GM19468 (cell line): ENCODE results near the gene SIGLEC11.
A peak's percentile ranks its signal among the peaks of the same experiment; 100 is the strongest.
"Not testable (repeated sequence)": the region's sequence is repeated elsewhere in the genome, so short reads cannot be mapped to it uniquely, and the experiment has no call there.

Experiments used
- ATAC-seq: cut with Tn5 transposase; IDR thresholded peaks from one replicate; pipeline ENCODE4 v1.9.1; 2021; ENCODE audit warnings: mild to moderate bottlenecking, moderate library complexity, moderate number of reproducible peaks; ENCODE audit not compliant: unreplicated experiment; ENCODE audit errors: extremely low read depth

The SIGLEC11 gene

DNA sequence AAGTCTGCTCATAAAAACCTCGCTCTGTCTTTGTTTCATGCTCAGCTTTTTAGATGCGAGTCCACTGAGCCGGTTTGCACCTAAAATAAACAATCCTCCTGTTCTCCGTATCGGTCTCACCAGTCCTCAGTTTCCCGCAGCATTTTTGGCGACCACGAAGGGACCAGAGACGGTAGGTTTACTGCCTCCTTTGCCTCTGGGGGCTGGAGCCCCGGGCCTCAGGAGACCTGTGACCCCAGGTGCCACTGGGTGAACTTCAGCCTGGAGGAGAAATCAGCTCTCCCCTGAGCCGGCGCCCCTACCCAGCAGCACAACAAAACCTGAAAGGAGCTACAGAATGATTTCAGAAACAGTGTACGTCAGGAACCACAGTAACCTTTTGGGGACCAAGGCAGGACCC is 8.1 kb downstream of the SIGLEC11 start:
- ATAC-seq = no peak

GRCh38 chr19:49952479-49952836 is 8.5 kb downstream of the SIGLEC11 start:
- no peak for ATAC-seq

DNA sequence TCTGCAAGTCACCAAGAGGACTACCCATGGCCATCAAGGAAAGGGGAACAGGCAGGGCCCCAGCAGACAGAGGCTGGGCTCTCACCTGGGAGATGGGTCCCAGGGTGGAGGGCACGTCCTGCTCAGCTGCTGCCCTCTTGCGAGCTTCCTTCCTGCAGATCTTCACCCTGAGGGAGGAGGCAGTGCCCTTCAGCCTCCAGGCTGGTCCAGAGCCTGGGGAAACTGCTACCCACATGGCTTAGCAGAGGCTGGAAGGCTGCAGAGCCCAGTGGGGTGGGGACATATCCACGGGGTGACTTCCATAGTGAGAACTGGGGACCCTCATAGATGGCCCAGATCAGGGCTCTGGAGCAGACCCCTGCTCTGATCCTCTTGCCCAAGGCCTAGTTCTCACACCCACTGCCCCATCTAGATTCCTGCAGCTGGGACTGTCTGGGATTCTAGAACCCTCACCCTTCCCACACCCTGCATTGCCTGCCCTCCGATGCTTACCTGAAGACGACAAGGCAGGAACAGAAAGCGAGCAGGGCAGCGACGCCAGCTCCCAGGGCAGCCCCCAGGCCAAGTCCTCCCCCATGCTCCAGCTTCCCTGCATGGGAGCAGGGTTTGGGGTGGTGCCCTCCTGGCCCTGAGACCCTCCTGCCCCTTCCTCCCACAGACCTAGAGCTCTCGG is 9.0 kb downstream of the SIGLEC11 start:
- ATAC-seq = no peak

DNA sequence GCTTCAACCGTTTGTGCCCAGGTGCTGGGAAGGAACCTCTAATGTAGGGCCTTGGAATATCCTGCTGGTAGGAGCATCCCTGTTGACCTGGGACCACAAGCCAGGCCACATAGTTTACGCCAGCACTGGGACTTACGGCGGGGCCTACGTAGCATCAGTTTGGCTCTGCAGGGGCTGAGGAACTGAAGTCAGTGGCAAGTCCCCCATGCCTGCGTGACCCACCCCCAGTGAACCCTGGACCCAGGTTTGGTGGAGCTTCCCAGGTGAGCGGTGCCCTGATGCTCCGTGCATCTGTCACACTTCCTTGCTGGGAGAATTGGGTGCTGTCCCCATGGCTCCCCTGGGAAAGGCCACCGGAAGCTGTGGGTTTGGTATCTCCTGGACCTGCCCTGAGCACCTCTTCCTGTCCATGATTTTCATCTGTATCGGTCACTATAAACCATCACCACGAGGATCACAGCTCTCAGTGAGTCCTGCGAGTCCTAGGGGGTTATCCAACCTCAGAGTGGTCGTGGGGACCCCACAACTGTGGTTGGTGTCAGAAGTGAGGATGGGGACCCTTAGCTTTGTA is 9.9 kb downstream of the SIGLEC11 start:
- no peak for ATAC-seq

DNA sequence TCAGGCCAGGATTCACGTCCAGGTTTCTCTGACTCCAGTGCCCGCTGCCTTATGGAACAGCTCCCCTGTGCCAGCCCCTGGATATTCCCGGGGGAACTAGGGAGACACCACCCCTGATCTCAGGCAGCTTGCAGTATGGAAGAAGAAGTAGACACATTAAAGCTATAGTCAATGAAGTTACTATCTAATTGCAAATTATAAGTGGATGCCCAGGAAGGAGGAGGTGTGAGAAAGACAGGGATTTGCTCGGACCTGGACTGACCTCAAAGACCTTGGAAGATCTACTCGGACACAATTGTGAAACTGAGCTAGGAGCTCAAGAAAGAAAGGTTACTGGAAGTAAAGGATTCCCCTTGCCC is 10.4 kb downstream of the SIGLEC11 start:
- no peak for ATAC-seq

GRCh38 chr19:49949742-49950589 is 11.0 kb downstream of the SIGLEC11 start:
- no peak for ATAC-seq

DNA sequence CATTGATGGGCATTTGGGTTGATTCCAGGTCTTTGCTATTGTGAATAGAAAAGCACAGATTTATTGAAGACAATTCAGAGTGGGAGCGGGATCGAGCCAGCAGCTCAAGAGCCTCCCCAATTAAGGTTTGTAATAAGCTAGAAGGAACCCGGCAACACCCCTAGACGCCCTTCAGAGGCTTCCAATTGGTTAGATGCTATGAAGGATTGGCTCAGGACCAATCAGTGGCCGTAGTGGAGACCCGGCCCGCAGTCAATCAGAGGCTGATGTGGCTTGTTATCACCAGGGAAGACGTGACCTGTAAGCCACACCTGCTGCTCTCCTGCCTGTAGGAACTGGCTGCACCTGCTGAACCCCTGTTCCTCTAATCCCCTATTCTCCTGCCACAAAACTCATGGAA is 14.6 kb downstream of the SIGLEC11 start:
- no peak for ATAC-seq

DNA sequence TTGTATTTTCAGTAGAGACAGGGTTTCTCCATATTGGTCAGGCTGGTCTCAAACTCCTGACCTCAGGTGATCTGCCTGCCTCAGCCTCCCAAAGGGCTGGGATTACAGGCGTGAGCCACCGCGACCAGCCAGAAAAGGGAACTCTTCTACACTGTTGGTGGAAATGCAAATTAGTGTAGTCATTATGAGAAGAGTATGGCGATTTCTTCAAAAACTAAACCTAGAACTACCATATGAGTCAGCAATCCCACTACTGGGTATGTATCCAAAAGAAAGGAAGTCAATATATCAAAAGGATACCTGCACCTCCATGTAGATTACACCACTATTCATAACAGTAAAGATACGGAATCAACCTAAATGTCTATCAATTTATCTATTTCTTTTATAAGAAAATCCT is 16.4 kb downstream of the SIGLEC11 start:
- ATAC-seq = not testable (repeated sequence)

DNA sequence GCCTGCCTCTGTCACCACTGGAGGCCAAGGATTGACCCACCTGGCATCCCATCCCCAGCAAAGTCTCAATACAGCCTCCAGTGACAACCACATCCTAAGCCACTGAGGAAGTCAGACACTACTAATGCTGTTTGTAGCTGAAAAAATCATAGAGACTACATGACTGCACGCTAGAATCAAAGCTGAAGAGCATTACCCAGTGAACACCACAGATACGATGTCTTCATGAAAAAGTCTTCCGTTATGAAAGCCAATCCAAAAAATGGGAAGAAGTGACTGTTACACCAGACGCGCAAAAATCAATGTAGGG is 20.5 kb downstream of the SIGLEC11 start:
- ATAC-seq = no peak

DNA sequence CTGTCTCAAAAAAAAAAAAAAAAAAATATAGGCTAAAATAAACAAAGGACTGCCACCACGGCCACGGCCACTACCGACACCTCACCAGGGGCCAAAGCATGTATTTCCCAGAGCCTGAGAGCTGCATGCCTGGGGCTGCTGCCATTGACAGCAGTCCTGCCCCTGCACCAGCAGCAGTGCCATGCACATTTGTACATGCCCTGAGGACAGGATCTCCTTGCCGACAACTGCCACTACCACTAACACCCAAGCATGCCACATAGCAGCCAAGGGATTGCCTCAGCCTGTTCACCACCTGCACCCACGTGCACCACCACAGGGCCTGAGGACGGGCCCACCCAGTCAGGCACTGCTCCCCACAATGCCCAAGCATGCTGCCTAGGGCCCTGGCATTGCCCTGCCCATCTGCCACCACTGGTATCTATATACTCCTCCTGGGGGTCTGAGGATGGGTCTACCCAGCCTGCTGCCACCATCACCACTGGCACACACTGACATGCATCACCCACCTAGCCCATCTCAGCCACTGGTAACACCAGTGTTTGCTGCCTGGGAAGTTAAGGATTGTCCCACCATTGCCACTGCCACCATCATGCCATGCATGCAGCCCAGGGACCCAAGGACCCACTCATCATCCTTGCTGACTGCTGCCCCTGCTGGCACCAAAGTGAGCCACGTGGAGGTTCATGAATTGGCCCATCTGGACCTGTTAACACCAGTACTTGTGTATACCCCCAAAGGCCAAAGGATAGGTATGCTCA is 21.1 kb downstream of the SIGLEC11 start:
- no peak for ATAC-seq

GRCh38 chr19:49938662-49939061 is 22.3 kb downstream of the SIGLEC11 start:
- no peak for ATAC-seq

DNA sequence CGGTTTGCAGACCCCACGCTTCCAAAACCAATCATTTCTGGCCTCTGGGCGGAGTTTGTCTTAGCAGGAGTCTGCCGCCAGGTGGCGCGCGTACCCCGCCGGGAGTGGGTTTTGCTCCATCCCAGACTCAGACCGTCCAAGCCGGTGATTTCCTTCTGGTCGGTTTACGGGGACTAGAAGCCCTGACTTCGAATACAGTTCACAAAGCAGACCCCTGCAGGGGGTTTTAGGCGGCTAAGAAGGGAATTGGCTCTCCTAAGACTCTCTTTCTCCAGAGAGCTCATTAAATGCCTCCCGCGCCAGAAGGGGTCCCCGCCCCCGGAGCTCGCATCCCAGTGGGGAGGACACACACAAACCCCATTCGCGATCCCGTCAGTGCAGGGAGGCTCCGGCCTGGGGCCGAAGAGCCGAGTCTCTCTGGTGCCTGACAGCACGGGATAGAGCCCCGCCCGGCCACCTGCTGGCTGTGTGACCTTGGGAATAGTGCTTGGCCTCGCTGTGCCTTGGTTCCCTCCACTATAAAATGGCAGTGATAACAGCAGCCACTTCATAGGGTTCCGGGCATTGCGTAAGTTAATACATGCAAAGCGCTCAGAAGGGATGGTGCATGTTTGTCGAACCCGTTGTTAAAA is 23.1 kb downstream of the SIGLEC11 start:
- no peak for ATAC-seq

DNA sequence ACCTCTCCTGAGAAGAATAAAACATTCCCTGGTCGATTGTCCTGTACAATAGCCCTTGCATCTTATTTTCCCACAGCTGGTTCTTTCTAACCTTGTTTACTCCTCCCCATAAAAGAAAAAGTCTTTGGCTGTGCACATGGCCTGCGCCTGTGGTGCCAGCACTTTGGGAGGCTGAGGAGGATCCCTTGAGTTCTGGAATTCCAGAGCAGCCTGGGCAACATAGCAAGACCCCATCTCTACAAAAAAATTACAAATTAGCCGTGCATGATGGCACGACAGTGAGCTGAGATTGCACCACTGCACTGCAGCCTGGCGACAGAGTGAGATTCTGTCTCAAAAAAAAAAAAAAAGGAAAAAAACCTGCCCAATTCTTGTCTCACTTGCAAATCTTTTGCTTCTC is 24.4 kb downstream of the SIGLEC11 start:
- ATAC-seq = no peak

DNA sequence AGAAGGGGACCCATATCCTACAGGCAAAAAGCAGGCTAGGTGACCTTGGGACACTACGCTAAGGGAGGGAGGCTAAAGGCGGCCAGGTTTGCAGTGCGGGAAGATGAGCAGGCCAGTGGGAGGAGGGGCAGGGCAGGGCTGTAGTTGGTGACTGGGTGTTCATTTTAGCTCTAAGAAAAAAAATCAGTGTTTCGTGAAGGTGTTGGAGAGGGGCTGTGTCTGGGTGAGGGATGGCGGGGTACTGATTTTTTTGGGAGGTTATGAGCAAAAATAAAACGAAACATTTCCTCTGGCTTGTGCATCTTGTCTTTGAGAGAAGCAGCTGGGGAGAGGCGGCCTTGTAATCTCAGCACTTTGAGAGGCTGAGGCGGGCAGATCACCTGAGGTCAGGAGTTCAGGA is 27.3 kb downstream of the SIGLEC11 start:
- no peak for ATAC-seq

- no peak for ATAC-seq
Measured at GRCh38 chr19:49932731-49933131, 28.2 kb downstream of the SIGLEC11 start.

DNA sequence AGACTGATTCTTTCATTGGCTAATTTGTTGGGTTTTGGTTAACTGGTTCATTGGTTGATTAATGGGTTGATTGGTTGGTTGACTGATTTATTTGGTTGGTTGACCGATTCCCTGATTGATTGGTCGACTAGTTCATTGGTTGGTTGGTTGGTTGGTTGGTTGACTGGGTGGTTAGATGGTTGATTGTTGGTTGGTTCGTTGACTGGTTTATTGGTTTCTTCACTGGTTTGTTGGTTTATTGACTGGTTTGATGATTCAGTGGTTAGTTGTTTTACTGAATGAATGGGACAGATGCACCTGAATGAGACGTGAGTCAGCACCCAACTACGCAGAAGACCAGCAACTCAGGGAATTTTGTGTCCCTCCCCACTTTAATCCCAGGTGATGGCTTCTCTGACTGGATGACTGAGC is 28.9 kb downstream of the SIGLEC11 start:
- ATAC-seq = no peak

DNA sequence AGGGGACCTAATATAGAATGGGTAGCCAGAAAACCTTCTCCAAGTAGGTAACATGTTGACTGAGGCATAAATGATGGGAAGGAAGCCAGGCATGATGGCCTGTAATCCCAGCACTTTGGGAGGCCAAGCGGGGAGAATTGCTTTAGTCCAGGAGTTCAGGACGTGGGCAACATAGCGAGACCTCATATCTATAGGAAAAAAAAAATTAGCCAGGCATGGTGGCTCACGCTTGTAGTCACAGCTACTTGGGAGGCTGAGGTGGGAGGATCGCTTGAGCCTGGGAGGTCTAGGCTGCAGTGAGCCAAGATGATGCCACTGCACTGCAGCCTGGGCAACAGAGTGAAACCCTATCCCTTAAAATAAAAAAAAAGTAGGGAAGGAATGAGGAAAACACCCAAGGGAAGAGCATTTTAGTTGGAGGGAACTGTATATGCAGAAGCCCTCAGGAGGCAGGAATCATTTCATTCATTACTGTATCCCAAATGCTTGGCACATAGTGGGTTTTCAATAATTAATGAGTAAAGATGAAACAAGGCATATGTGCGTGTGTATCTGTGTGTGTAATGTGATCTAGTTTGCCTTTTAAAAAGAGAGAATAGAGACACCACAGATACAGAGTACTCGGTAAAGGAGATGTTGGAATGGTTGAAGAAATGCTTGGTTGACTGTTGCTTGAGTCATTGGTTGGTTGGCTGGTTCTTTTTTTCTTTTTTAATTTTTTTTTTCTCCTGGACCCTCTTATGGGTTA is 29.5 kb downstream of the SIGLEC11 start:
- ATAC-seq = no peak

DNA sequence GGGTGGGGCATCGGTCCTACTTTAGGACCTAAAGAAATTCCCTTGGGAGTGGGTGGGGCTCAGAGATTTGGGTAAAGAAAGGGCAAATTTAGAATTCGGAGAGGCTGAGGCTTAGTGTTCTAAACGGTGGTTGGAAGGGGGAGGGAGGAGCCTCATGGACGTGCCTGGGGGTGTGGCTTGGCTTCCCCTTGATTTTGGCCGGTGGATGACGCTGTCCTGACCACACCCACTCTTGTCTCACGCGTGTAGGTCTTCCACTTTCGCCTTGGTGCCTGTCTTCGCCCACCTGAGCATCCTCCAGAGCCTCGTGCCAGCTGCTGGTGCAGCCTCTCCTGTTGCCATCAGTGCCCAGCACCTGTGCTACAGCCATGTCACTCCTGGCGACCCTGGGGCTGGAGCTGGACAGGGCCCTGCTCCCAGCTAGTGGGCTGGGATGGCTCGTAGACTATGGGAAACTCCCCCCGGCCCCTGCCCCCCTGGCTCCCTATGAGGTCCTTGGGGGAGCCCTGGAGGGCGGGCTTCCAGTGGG is 30.4 kb downstream of the SIGLEC11 start:
- no peak for ATAC-seq

- peak; percentile 55 for ATAC-seq
Measured at GRCh38 chr19:49929611-49930482, 31.1 kb downstream of the SIGLEC11 start.
